SH-SY5Y (cell line): ENCODE measurements around the gene CREBBP.

Source experiments
- GATA2 ChIP-seq: IDR thresholded peaks from 2 replicates; pipeline ENCODE4 v1.6.1; 2011; ENCODE audit warnings: mild to moderate bottlenecking, low read depth, low read length
- GATA3 ChIP-seq: IDR thresholded peaks from 2 replicates; pipeline ENCODE4 v1.6.1; 2011; ENCODE audit warnings: low read depth, mild to moderate bottlenecking, low read length, moderate library complexity

DNA sequence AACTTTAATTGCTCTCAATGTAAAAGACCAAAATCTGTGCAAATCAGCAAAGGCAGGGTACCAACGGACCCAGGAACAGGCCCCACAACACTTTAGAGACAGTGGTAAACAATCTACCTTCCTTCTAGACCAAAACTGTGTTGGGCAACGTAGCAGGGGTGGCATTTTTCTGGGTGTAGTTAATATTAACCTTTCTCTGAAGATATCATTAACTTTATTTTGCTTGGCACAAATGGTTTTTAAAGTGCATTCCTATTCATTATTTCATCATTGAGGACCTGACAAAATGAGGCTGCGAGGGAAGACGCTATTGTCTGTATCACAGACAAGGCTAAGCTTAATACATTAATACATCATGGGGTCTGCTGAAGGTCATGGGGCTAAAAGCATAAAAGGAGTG, 125.3 kb downstream of the CREBBP start:
- TF ChIP-seq GATA3, result no peak
- no peak for TF ChIP-seq GATA2
